GM19328 (cell line): ENCODE results near the gene GOLGA7B.

Experiments used
- ATAC-seq: cut with Tn5 transposase; IDR thresholded peaks from one replicate; pipeline ENCODE4 v1.9.1; 2021; ENCODE audit warnings: mild to moderate bottlenecking, moderate library complexity; ENCODE audit not compliant: unreplicated experiment

Gene GOLGA7B

DNA sequence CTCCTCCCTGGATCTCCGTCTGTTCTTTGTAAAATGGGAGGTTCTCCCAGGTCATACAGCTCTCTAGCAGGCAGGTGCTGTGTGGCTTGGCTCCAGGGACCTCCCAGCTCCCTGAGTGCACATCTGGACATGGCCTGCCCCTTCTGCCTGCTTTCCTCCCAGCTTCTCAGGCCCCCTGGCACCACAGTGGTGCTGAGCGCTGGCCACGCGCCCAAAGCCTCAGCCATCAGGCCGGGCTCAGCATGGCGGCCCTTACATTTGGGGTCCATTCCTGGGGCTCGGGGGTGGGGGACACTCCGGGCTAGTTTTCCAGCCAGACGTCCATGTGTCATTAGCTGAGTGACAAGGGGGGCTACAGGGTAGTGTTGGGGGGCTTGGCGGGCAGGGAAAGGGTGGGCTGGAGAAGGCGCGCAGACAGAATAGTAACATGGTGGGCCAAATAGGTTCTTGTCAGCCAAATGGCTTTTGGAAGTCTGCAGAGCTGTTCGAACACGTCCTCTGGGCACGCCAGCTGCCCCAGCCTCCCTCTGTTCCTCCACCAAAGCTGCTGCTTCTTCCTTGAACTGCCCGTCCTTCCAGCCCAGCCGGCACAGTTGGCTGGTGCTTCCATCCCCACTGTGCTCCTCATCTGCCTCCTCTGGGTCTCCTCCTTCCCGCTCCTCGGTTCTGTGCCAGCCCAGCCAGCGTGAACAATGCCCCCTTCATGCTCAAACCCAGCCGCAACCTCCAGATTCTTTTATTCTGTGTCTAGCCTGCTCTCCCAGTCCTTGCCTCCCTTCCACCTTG, 65.9 kb downstream of the GOLGA7B start:
- ATAC-seq: no peak

DNA sequence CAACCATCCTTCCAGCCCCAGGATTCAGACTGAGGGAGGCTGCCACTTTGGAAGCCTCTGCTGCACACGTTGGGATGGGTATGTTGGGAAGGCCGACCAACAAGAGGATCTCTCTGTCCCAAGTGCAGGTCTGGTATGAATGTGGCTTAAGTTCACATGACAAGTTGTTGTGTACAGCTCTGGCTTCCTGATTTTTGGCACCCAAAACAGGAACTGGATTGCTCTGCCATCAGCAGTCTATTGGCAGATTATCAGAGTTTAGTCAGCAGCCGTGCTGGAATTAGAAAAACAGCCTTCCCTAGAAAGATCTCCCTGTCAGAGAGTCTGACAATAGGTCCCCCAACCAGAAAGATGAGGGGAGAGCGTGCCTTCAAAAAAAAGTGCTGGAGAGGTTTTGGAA, 66.9 kb downstream of the GOLGA7B start:
- ATAC-seq: no peak

DNA sequence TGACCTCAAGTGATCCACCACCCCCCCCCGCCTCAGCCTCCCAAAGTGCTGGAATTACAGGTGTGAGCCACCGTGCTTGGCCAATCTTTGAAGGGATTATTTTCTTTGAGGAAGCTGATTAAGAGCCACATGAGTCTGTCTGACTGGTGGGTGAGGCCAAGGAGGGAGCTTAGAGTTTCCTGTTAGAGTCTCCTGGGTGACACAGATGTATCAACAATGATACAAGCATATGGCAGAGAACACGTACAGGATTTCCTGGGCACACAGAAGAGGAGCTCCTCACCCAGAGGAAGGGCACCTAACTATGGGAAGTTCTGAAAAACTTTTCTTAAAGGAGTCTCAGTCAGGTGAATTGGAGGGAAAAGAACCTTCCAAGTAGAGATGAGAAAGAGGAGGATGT, 69.4 kb downstream of the GOLGA7B start:
- ATAC-seq: no peak

DNA sequence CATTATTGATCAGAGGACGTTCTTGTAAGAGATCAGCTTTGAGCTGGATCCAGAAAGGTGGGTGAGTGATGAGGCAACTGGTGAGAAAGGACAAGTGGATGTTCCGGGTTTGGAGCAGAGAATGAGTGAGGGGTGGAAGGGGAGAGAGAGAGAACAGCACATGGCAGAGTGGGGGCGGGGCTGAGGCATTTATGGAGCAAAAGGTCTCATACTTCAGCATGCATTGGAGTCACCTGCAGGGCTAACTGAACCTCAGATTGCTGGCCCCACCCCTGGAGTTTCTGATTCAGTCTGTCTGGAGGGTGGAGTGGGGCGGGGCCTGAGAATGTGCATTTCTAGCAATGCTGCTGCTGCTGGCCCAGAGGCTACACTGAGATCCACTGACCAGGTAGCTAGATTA, 71.2 kb downstream of the GOLGA7B start:
- no peak for ATAC-seq
